Breast epithelium (tissue), 4 donors: ENCODE results near the gene WDR7. TPM values are rescaled to one million over a fixed set of nuclear protein-coding genes. Genes with fewer than 3 reads are reported as not detected.

Experiments used
- DNase-seq, 2 donors: peaks; one replicate each; pipeline ENCODE4 v3.0.0-alpha.2; 2019; ENCODE audit warnings: low spot score in 2 of 2
- H3K27ac ChIP-seq, 2 donors: fragments of 200-600 bp; sonication (generic) in 1 of 2; one replicate each; pipeline ENCODE4 v1.5.1; 2016 to 2019; ENCODE audit warnings: mild to moderate bottlenecking in 1 of 2
- H3K27me3 ChIP-seq, 2 donors: fragments of 200-600 bp; sonication (generic) in 1 of 2; one replicate each; pipeline versions ENCODE4 v1.5.1 to v1.6.0; 2017 to 2019; ENCODE audit warnings: control low read depth in 1 of 2, mild to moderate bottlenecking in 1 of 2
- H3K36me3 ChIP-seq: fragments of 200-600 bp; one replicate; pipeline ENCODE4 v1.5.1; 2019
- H3K4me1 ChIP-seq, 2 donors: fragments of 200-600 bp; sonication (generic); one replicate each; pipeline ENCODE4 v1.5.1; 2016 to 2019; ENCODE audit warnings: control low read depth in 1 of 2
- H3K4me3 ChIP-seq, 3 donors: fragments of 200-600 bp; sonication (generic); 1 replicate in 2 of 3; 2 replicates in 1 of 3; pipeline ENCODE4 v1.5.1; 2016 to 2019; ENCODE audit warnings: mild to moderate bottlenecking in 3 of 3, moderate library complexity in 2 of 3
- H3K9me3 ChIP-seq, 2 donors: fragments of 200-600 bp; sonication (generic) in 1 of 2; one replicate each; pipeline ENCODE4 v1.5.1; 2016 to 2019; ENCODE audit warnings: control low read depth in 1 of 2
- CTCF ChIP-seq, 3 donors: fragments of 450-650 bp; IDR thresholded peaks; one replicate each; pipeline ENCODE4 v1.5.1; 2016 to 2017; ENCODE audit warnings: antibody characterized with exemption in 3 of 3, mild to moderate bottlenecking in 3 of 3, moderate library complexity in 3 of 3
- POLR2A ChIP-seq: fragments of 450-650 bp; IDR thresholded peaks from one replicate; pipeline ENCODE4 v1.6.1; 2016; ENCODE audit warnings: antibody characterized with exemption, mild to moderate bottlenecking, moderate library complexity
- POLR2AphosphoS5 ChIP-seq, 3 donors: sonication (generic); formaldehyde crosslinking; IDR thresholded peaks; one replicate each; pipeline ENCODE4 v1.6.1; 2017; ENCODE audit warnings: antibody characterized with exemption in 3 of 3
- intact Hi-C: fragments of 100-400 bp; cut with DNase I; formaldehyde crosslinking; loops from one replicate; pipeline ENCODE4 v1.15.1; 2023; ENCODE audit warnings: low total_unique reads
- total RNA-seq, 3 donors: library from RNA; depleted of rRNA; stranded (reverse); fragments of >200 nt; gene quantifications; one replicate each; pipeline ENCODE4 v1.1.0, GENCODE V29; 2016

Gene WDR7
- total RNA-seq, 3 donors from 2014 or later: 28.3 to 32.6 (median 31.1) TPM

- intact Hi-C loops: no loop called here
Observed at GRCh38 chr18:56990678-56991077, 339.5 kb downstream of the WDR7 start.

GRCh38 chr18:56992777-56993176 lies 341.6 kb downstream of the WDR7 start:
- no peaks in the 10 kb centered on the region for H3K36me3 ChIP-seq
- no peaks in the 10 kb centered on the region for H3K9me3 ChIP-seq
- H3K4me3 ChIP-seq: no peak overlapping the region
- TF ChIP-seq POLR2AphosphoS5 (IDR thresholded peaks at IDR 0.05) (no peak), CTCF (IDR thresholded peaks at IDR 0.05) (no peak), POLR2A (no peak)
- H3K27ac ChIP-seq: no peak overlapping the region
- intact Hi-C loops: no loop called here
- no peak for DNase-seq
- no peaks in the 10 kb centered on the region for H3K27me3 ChIP-seq
- no peaks in the 10 kb centered on the region for H3K4me1 ChIP-seq

More at GRCh38 chr18:56990678-56991077, 339.5 kb downstream of the WDR7 start:
- no peak overlapping the region for H3K27ac ChIP-seq
- H3K4me3 ChIP-seq: no peak overlapping the region
- no peaks in the 10 kb centered on the region for H3K27me3 ChIP-seq
- H3K36me3 ChIP-seq: no peaks in the 10 kb centered on the region
- TF ChIP-seq POLR2A (no peak), CTCF (IDR thresholded peaks at IDR 0.05) (no peak), POLR2AphosphoS5 (IDR thresholded peaks at IDR 0.05) (no peak)
- DNase-seq: no peak
- no peaks in the 10 kb centered on the region for H3K9me3 ChIP-seq
- H3K4me1 ChIP-seq: no peaks in the 10 kb centered on the region

- no peak overlapping the region for H3K27ac ChIP-seq
- intact Hi-C loops: no loop called here
- H3K4me1 ChIP-seq: no peaks in the 10 kb centered on the region
- DNase-seq: no peak
- no peak overlapping the region for H3K4me3 ChIP-seq
- H3K9me3 ChIP-seq: no peaks in the 10 kb centered on the region
- H3K36me3 ChIP-seq: no peaks in the 10 kb centered on the region
- no peak for TF ChIP-seq POLR2AphosphoS5 (IDR thresholded peaks at IDR 0.05)
- no peak for TF ChIP-seq POLR2A
- no peak for TF ChIP-seq CTCF (IDR thresholded peaks at IDR 0.05)
- no peaks in the 10 kb centered on the region for H3K27me3 ChIP-seq
Observed at GRCh38 chr18:56995579-56996188, 344.5 kb downstream of the WDR7 start.

- H3K9me3 ChIP-seq: no peaks in the 10 kb centered on the region
- no peak for TF ChIP-seq POLR2AphosphoS5 (IDR thresholded peaks at IDR 0.05)
- no peak for TF ChIP-seq CTCF (IDR thresholded peaks at IDR 0.05)
- TF ChIP-seq POLR2A: no peak
- no peak overlapping the region for H3K4me3 ChIP-seq
- no peaks in the 10 kb centered on the region for H3K36me3 ChIP-seq
- intact Hi-C loops: no loop called here
- H3K27me3 ChIP-seq: no peaks in the 10 kb centered on the region
- H3K4me1 ChIP-seq: no peaks in the 10 kb centered on the region
- no peak overlapping the region for H3K27ac ChIP-seq
- no peak for DNase-seq
Observed at GRCh38 chr18:56997200-56997599, 346.0 kb downstream of the WDR7 start.

GRCh38 chr18:56999823-57000222 lies 348.7 kb downstream of the WDR7 start:
- intact Hi-C loops: no loop called here
- H3K9me3 ChIP-seq: no peaks in the 10 kb centered on the region
- no peaks in the 10 kb centered on the region for H3K27me3 ChIP-seq
- no peak overlapping the region for H3K27ac ChIP-seq
- no peaks in the 10 kb centered on the region for H3K36me3 ChIP-seq
- no peak for DNase-seq
- TF ChIP-seq POLR2AphosphoS5 (IDR thresholded peaks at IDR 0.05) (no peak), POLR2A (no peak), CTCF (IDR thresholded peaks at IDR 0.05) (no peak)
- H3K4me1 ChIP-seq: no peaks in the 10 kb centered on the region
- H3K4me3 ChIP-seq: no peak overlapping the region
